Activated T-cell treated with anti-CD3 and anti-CD28 coated beads, Interleukin-2, amount 50 U/mL, for 24 hours (primary cell): ENCODE measurements around the gene NPTN.
"Not testable (repeated sequence)": the region's sequence is repeated elsewhere in the genome, so short reads cannot be mapped to it uniquely, and the experiment has no call there.

Experiments used
- DNase-seq: peaks from one replicate; pipeline ENCODE4 v3.0.0-alpha.2; 2020
- H3K27ac Mint-ChIP-seq: 2 replicates; pipeline ENCODE4 v1.8.0; 2020; ENCODE audit warnings: mild to moderate bottlenecking, mixed read lengths
- H3K27me3 Mint-ChIP-seq: 2 replicates; pipeline ENCODE4 v1.8.0; 2020; ENCODE audit warnings: mixed read lengths
- H3K36me3 Mint-ChIP-seq: 2 replicates; pipeline ENCODE4 v1.8.0; 2020; ENCODE audit warnings: low read depth, mixed read lengths
- H3K4me1 Mint-ChIP-seq: 2 replicates; pipeline ENCODE4 v1.8.0; 2020; ENCODE audit warnings: low read depth, mixed read lengths
- H3K4me3 Mint-ChIP-seq: 2 replicates; pipeline ENCODE4 v1.8.0; 2020; ENCODE audit warnings: mild to moderate bottlenecking, moderate library complexity, mixed read lengths
- H3K9me3 Mint-ChIP-seq: 2 replicates; pipeline ENCODE4 v1.8.0; 2020; ENCODE audit warnings: mixed read lengths

Gene NPTN

DNA sequence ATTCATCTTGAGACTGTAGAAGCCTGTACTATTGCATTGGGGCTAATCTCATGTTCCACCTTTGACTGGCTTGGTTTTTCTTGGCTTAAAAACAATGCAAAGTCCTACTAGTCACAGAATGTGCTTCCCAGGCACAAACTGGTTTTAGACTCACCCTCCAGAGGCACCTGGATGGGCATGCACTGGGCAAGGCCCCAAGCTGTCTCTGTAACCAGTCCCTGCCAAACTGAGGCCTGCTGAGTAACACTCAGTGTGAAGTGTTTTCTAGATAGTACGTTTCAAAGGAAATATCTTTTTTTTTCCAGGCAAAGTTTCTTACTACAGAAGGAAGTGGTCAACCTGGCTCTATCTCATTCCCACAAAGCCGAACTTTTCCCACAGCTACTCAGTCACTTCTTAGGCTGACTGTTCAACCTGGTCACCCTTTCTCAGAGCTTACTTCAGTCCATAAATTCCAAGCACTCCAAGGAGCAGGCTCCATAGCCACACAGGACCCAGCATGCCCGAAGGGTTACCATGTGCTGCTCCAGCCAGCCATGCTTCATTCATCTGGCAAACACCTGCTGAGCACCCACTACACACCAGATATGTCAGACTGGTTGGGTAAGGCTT lies 57.4 kb downstream of the NPTN start:
- peak overlapping the region; percentile 34 for H3K27ac Mint-ChIP-seq
- no peaks in the 10 kb centered on the region for H3K27me3 Mint-ChIP-seq
- no peak overlapping the region for H3K4me3 Mint-ChIP-seq
- H3K4me1 Mint-ChIP-seq = peaks cover 16% of the 10 kb centered on the region
- DNase-seq = no peak
- H3K36me3 Mint-ChIP-seq = peaks cover 84% of the 10 kb centered on the region
- H3K9me3 Mint-ChIP-seq = no peaks in the 10 kb centered on the region

DNA sequence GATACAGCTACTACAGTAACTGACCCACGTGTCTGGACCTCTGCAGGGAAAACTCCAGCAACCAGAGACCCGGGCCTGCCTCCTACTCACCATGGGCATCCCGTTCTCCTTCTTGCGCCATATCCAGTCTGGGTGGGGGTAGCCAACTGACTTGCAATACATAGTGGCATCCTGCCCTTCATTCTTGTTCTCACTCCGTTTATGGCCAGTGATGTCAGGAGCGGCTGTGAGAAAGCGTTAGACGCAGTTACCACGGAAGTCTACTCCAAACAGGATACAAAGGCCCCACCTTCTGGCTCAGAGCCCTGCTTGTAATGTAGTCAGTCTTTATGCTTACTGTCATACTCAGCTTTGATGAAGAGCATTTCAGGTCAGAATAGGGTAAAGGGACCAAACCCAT lies 59.6 kb downstream of the NPTN start:
- Mint-ChIP-seq H3K4me1 (peaks cover 16% of the 10 kb centered on the region), H3K36me3 (peaks cover 93% of the 10 kb centered on the region), H3K4me3 (no peak overlapping the region), H3K27ac (no peak overlapping the region), H3K27me3 (no peaks in the 10 kb centered on the region), H3K9me3 (no peaks in the 10 kb centered on the region)
- no peak for DNase-seq

DNA sequence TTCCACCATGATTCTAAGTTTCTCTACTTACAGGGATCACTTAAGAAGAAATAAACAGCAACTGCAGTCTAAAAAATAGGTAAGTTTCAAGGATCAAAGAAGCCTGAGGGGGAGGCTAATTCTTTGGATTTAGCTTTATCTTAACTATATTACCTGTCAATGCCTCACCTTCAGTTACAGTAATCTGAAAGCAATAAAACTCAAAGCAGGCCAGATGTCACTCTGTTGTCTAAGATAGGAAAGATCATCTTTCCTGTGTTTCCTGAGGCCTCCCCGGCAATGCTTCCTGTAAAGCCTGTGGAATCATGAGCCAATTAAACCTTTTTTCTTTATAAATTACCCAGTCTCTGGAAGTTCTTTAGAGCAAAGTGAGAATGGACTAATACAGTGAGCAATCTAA lies 60.2 kb downstream of the NPTN start:
- H3K36me3 Mint-ChIP-seq = peaks cover 94% of the 10 kb centered on the region
- H3K27me3 Mint-ChIP-seq = no peaks in the 10 kb centered on the region
- H3K27ac Mint-ChIP-seq = peak overlapping the region; percentile 66
- H3K4me1 Mint-ChIP-seq = peaks cover 16% of the 10 kb centered on the region
- H3K9me3 Mint-ChIP-seq = no peaks in the 10 kb centered on the region
- DNase-seq = no peak
- H3K4me3 Mint-ChIP-seq = no peak overlapping the region

DNA sequence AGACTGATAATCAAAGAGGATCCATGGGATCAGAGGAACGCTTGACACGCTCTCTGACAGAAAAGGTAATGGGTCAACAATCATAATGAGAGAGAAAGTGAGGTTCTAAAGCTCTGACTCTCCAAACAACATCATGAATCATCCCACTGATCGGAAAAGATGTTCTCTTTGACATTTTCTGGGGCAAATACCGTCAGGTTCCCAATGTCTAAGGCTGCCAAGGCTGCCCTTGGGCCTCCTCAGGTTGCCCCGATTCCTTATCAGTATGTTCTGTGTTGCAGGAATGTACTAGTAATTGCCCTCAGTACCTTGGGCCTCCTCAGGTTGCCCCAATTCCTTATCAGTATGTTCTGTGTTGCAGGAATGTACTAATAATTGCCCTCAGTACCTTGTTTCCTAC lies 60.9 kb downstream of the NPTN start:
- H3K27ac Mint-ChIP-seq = peak overlapping the region; percentile 66
- no peak for DNase-seq
- no peaks in the 10 kb centered on the region for H3K9me3 Mint-ChIP-seq
- H3K36me3 Mint-ChIP-seq = peaks cover 94% of the 10 kb centered on the region
- peaks cover 16% of the 10 kb centered on the region for H3K4me1 Mint-ChIP-seq
- H3K4me3 Mint-ChIP-seq = no peak overlapping the region
- H3K27me3 Mint-ChIP-seq = no peaks in the 10 kb centered on the region

- DNase-seq = no peak
- H3K27me3 Mint-ChIP-seq = no peaks in the 10 kb centered on the region
- H3K27ac Mint-ChIP-seq = peak overlapping the region; percentile 23
- peaks cover 16% of the 10 kb centered on the region for H3K4me1 Mint-ChIP-seq
- no peak overlapping the region for H3K4me3 Mint-ChIP-seq
- no peaks in the 10 kb centered on the region for H3K9me3 Mint-ChIP-seq
- peaks cover 96% of the 10 kb centered on the region for H3K36me3 Mint-ChIP-seq
Measured at GRCh38 chr15:73571346-73571745, 61.8 kb downstream of the NPTN start.

DNA sequence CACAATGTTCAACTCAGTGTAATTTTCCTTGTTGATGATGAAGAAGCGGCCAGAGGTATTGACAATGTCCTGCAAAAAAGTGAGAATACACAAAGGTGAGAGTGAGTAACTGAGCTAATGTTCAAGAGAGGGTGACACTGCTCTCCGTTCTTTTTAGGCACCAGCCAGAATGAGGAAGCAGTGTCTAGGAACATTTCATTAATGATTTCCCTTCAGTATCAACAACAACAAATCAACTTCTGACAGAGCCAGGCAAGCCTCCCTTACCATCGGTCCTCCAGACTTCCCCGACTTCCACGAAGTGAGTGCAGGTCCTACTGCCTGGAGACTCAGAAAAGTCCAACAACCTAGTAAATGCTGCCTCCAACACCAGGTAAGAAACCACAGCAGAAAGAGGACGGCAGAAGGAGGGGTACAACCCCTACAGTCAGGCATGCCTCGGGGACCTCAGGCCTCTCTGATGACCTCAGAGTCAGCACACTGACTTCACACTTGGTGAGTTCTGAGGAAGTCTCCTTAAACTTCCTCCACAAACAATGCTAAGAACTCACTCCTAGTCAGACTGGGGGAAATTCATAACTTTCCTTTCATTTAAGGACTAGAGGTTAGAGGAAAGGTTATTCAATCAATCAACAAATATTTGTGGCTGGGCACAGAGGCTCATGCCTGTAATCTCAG lies 62.7 kb downstream of the NPTN start:
- H3K27me3 Mint-ChIP-seq = no peaks in the 10 kb centered on the region
- DNase-seq = no peak
- peaks cover 96% of the 10 kb centered on the region for H3K36me3 Mint-ChIP-seq
- no peak overlapping the region for H3K4me3 Mint-ChIP-seq
- H3K27ac Mint-ChIP-seq = peak overlapping the region; percentile 6
- peaks cover 16% of the 10 kb centered on the region for H3K4me1 Mint-ChIP-seq
- H3K9me3 Mint-ChIP-seq = no peaks in the 10 kb centered on the region

- no peaks in the 10 kb centered on the region for H3K9me3 Mint-ChIP-seq
- no peak overlapping the region for H3K27ac Mint-ChIP-seq
- DNase-seq = no peak
- peaks cover 95% of the 10 kb centered on the region for H3K36me3 Mint-ChIP-seq
- no peaks in the 10 kb centered on the region for H3K27me3 Mint-ChIP-seq
- H3K4me3 Mint-ChIP-seq = no peak overlapping the region
- peaks cover 19% of the 10 kb centered on the region for H3K4me1 Mint-ChIP-seq
Measured at GRCh38 chr15:73569361-73569760, 63.8 kb downstream of the NPTN start.

DNA sequence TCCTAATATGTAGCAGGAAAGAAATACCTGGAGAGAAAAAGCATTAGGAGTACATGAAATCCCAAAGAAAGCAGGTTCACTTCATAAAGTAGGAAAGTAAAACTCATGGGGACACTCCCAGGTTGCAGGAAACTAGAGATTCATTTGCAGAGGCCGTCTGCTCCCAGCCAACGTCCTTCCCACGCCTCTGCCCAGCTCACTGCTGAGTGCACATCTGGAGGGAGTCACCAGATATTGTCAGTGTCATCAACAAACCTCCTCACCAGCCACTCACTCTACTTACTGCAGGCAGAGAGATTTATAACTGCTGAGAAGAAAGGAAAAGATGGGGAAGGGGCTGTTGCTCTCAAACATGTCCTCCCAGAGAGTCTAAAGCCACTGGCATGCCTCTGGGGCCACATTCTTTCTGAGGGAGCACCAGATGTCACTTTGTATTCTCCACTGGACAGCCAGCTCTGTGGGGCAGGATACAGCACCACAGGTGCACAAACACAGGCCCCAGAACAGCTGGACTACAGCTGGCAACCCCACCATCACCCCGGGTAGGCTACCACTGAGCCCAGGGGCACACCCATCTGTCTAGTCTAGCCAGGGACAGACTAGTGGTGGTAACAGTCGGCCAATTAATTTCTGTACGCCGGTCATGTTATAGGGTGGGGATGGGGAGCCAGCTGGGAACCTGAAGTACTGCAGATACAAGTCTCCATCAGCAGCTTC lies 64.5 kb downstream of the NPTN start:
- DNase-seq = no peak
- no peak overlapping the region for H3K27ac Mint-ChIP-seq
- H3K4me1 Mint-ChIP-seq = peaks cover 23% of the 10 kb centered on the region
- no peaks in the 10 kb centered on the region for H3K27me3 Mint-ChIP-seq
- H3K9me3 Mint-ChIP-seq = no peaks in the 10 kb centered on the region
- H3K36me3 Mint-ChIP-seq = peaks cover 95% of the 10 kb centered on the region
- H3K4me3 Mint-ChIP-seq = no peak overlapping the region

- DNase-seq = no peak
- Mint-ChIP-seq H3K27ac (peak overlapping the region; percentile 22), H3K36me3 (peaks cover 95% of the 10 kb centered on the region), H3K4me1 (peaks cover 13% of the 10 kb centered on the region), H3K4me3 (no peak overlapping the region), H3K27me3 (no peaks in the 10 kb centered on the region), H3K9me3 (no peaks in the 10 kb centered on the region)
Measured at GRCh38 chr15:73567020-73567419, 66.2 kb downstream of the NPTN start.

- DNase-seq = no peak
- Mint-ChIP-seq H3K9me3 (no peaks in the 10 kb centered on the region), H3K36me3 (peaks cover 94% of the 10 kb centered on the region), H3K4me3 (no peak overlapping the region), H3K4me1 (peaks cover 6% of the 10 kb centered on the region), H3K27ac (peak overlapping the region; percentile 50), H3K27me3 (no peaks in the 10 kb centered on the region)
Measured at GRCh38 chr15:73564255-73564654, 68.9 kb downstream of the NPTN start.

DNA sequence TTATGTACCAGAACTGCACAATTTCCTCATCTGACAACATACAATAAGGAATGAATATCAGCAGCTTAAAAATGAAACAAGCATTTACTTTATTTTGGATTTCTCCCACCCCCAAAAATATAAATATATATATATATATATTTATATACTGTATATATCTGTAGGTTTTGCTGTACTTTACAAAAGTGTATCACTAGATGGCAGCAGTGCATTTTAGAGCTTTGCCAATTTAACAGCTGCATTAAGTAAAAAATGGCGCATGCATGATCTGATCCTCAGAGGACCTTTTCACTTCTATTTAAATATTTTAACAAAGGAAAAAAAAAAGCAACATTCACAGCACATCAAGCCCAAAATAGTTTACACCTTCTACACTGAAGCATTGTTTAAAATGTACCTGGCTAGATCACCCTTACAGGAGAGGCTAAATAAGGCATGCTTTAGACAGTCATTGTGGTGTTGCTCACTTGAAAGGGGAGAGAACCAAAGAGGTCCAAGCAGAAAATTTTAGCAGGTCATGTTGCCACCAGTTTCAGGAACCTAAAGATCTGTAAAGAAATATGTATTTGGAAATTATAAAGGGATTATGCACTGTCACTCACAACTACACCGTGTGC lies 72.6 kb downstream of the NPTN start:
- H3K36me3 Mint-ChIP-seq = peaks cover 88% of the 10 kb centered on the region
- H3K4me1 Mint-ChIP-seq = peaks cover 6% of the 10 kb centered on the region
- H3K4me3 Mint-ChIP-seq = no peak overlapping the region
- no peaks in the 10 kb centered on the region for H3K27me3 Mint-ChIP-seq
- H3K27ac Mint-ChIP-seq = no peak overlapping the region
- no peak for DNase-seq
- no peaks in the 10 kb centered on the region for H3K9me3 Mint-ChIP-seq

GRCh38 chr15:73558529-73558928 lies 74.7 kb downstream of the NPTN start:
- H3K4me3 Mint-ChIP-seq = no peak overlapping the region
- no peak for DNase-seq
- no peaks in the 10 kb centered on the region for H3K4me1 Mint-ChIP-seq
- H3K36me3 Mint-ChIP-seq = peaks cover 69% of the 10 kb centered on the region
- no peaks in the 10 kb centered on the region for H3K27me3 Mint-ChIP-seq
- no peaks in the 10 kb centered on the region for H3K9me3 Mint-ChIP-seq
- no peak overlapping the region for H3K27ac Mint-ChIP-seq

DNA sequence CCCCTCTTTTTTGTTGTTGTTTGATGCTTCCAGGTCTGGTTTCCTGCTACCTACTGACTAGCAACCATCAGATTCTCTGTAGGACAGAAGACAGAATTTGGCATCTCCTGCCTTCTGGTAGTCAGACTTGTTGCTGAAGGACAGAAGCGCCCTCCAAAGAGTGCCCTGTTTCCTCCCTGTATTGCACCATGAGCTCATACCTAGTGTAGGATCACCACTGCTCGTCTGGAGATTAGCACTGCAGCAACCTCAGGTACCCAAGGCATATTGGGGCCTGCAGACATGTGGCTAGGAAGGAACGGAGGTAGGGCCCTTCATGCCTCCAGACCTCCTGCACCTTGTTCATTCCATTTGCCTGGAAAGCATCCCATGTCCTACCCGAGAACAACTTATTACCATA lies 78.1 kb downstream of the NPTN start:
- H3K27me3 Mint-ChIP-seq = no peaks in the 10 kb centered on the region
- no peak overlapping the region for H3K27ac Mint-ChIP-seq
- no peaks in the 10 kb centered on the region for H3K4me1 Mint-ChIP-seq
- no peak for DNase-seq
- H3K36me3 Mint-ChIP-seq = peaks cover 39% of the 10 kb centered on the region
- H3K9me3 Mint-ChIP-seq = no peaks in the 10 kb centered on the region
- H3K4me3 Mint-ChIP-seq = no peak overlapping the region

GRCh38 chr15:73550190-73550589 lies 83.0 kb downstream of the NPTN start:
- Mint-ChIP-seq H3K4me1 (no peaks in the 10 kb centered on the region), H3K4me3 (no peak overlapping the region), H3K27me3 (no peaks in the 10 kb centered on the region), H3K9me3 (no peaks in the 10 kb centered on the region), H3K27ac (no peak overlapping the region), H3K36me3 (no peaks in the 10 kb centered on the region)
- no peak for DNase-seq

GRCh38 chr15:73548925-73549324 lies 84.3 kb downstream of the NPTN start:
- DNase-seq, H3K4me1 Mint-ChIP-seq, H3K36me3 Mint-ChIP-seq: not testable (repeated sequence)

More at GRCh38 chr15:73548925-73549324, 84.3 kb downstream of the NPTN start:
- H3K27me3 Mint-ChIP-seq, H3K4me3 Mint-ChIP-seq, H3K27ac Mint-ChIP-seq, H3K9me3 Mint-ChIP-seq: not testable (repeated sequence)
